NCI-H2081 treated with DMSO at 0.1 percent for 48 hours (cell line): ENCODE data around the gene ST6GAL1.
"Not testable (repeated sequence)": the region's sequence is repeated elsewhere in the genome, so short reads cannot be mapped to it uniquely, and the experiment has no call there.

Source experiments
- DNase-seq: peaks from one replicate; lab custom pipeline; 2025; lab: John Stamatoyannopoulos, UW

ST6GAL1 gene

GRCh38 chr3:186940967-186941366 is 10.6 kb downstream of the ST6GAL1 start:
- no peak for DNase-seq

GRCh38 chr3:186942168-186942567 is 11.8 kb downstream of the ST6GAL1 start:
- DNase-seq = no peak

- no peak for DNase-seq
These were observed 15.0 kb downstream of the ST6GAL1 start for GRCh38 chr3:186945255-186945823.

- no peak for DNase-seq
These were observed 16.5 kb downstream of the ST6GAL1 start for GRCh38 chr3:186946756-186947375.

- DNase-seq = no peak
These were observed 19.1 kb downstream of the ST6GAL1 start for GRCh38 chr3:186949281-186949982.

GRCh38 chr3:186950402-186951093 is 20.2 kb downstream of the ST6GAL1 start:
- DNase-seq = no peak

GRCh38 chr3:186951640-186952552 is 21.6 kb downstream of the ST6GAL1 start:
- DNase-seq = no peak

- DNase-seq = no peak
These were observed 22.7 kb downstream of the ST6GAL1 start for GRCh38 chr3:186953011-186953487.

GRCh38 chr3:186953992-186954699 is 23.8 kb downstream of the ST6GAL1 start:
- not testable (repeated sequence) for DNase-seq

- DNase-seq = no peak
These were observed 25.8 kb downstream of the ST6GAL1 start for GRCh38 chr3:186955898-186956696.

- no peak for DNase-seq
These were observed 28.8 kb downstream of the ST6GAL1 start for GRCh38 chr3:186959029-186959624.

- no peak for DNase-seq
These were observed 30.0 kb downstream of the ST6GAL1 start for GRCh38 chr3:186960347-186960746.

GRCh38 chr3:186962445-186962844 is 32.1 kb downstream of the ST6GAL1 start:
- DNase-seq = no peak

GRCh38 chr3:186963636-186964035 is 33.3 kb downstream of the ST6GAL1 start:
- no peak for DNase-seq

GRCh38 chr3:186964071-186964470 is 33.7 kb downstream of the ST6GAL1 start:
- DNase-seq = no peak

- no peak for DNase-seq
These were observed 34.3 kb downstream of the ST6GAL1 start for GRCh38 chr3:186964616-186965015.

- DNase-seq = no peak
These were observed 35.0 kb downstream of the ST6GAL1 start for GRCh38 chr3:186965141-186965879.

GRCh38 chr3:186966406-186966805 is 36.1 kb downstream of the ST6GAL1 start:
- no peak for DNase-seq

GRCh38 chr3:186967236-186967635 is 36.9 kb downstream of the ST6GAL1 start:
- DNase-seq = not testable (repeated sequence)
